IMR-90 (cell line): ENCODE measurements around the gene TMEM179. TPM values are rescaled to one million over a fixed set of nuclear protein-coding genes. Genes with fewer than 3 reads are reported as not detected.
A peak's percentile ranks its signal among the peaks of the same experiment; 100 is the strongest.

Source experiments
- ATAC-seq: fragments of 200-7000 bp; cut with Tn5 transposase; 2 replicates; pipeline ENCODE4 v1.9.1; 2020; ENCODE audit warnings: low read depth, mild to moderate bottlenecking, moderate library complexity
- BruUV-seq: library from RNA; stranded (reverse); fragments of 400-500 nt; replicated peaks from 2 replicates; lab custom pipeline; 2021; lab: Mats Ljungman, UMichigan
- CTCF ChIA-PET: fragments of 300-600 bp; formaldehyde crosslinking; extraction: SDS; loops from one replicate; lab custom pipeline; 2021; ENCODE audit warnings: antibody characterized with exemption; lab: Yijun Ruan, JAX
- POLR2A ChIA-PET: fragments of 300-600 bp; sonication (Branson Sonifier 250); formaldehyde crosslinking; loops from one replicate; lab custom pipeline; 2022; ENCODE audit warnings: antibody characterized with exemption; ENCODE audit not compliant: unreplicated experiment; lab: Charles Lee
- DNase-seq: peaks from one replicate; pipeline ENCODE4 v3.0.0; 2013
- H2AFZ ChIP-seq: replicated peaks from 2 replicates; pipeline ENCODE3; 2013; ENCODE audit warnings: low read length, mild to moderate bottlenecking; ENCODE audit not compliant: poor library complexity
- H2AK5ac ChIP-seq: 2 replicates; pipeline ENCODE4 v1.6.1; 2013; ENCODE audit warnings: low read depth, low read length, inconsistent platforms
- H2AK9ac ChIP-seq: replicated peaks from 2 replicates; pipeline ENCODE3; 2013; ENCODE audit warnings: mild to moderate bottlenecking, low read depth, low read length, moderate library complexity; ENCODE audit not compliant: poor library complexity
- H2BK120ac ChIP-seq: 2 replicates; pipeline ENCODE4 v1.6.1; 2013; ENCODE audit warnings: low read depth, low read length, inconsistent platforms
- H2BK15ac ChIP-seq: 3 replicates; pipeline ENCODE4 v1.6.1; 2013; ENCODE audit warnings: low read depth, low read length, inconsistent platforms
- H2BK20ac ChIP-seq: 2 replicates; pipeline ENCODE4 v1.6.1; 2013; ENCODE audit warnings: low read depth, mild to moderate bottlenecking, inconsistent platforms, low read length, moderate library complexity
- H2BK5ac ChIP-seq: 2 replicates; pipeline ENCODE4 v1.6.1; 2013; ENCODE audit warnings: mild to moderate bottlenecking, low read depth, low read length, inconsistent platforms; ENCODE audit not compliant: poor library complexity, severe bottlenecking
- H3K14ac ChIP-seq: replicated peaks from 2 replicates; pipeline ENCODE4 v1.6.1; 2013; ENCODE audit warnings: low read depth, low read length, inconsistent platforms
- H3K18ac ChIP-seq: 2 replicates; pipeline ENCODE4 v1.6.1; 2013; ENCODE audit warnings: low read depth, low read length, control low read depth
- H3K23ac ChIP-seq: 2 replicates; pipeline ENCODE4 v1.6.1; 2013; ENCODE audit warnings: low read depth, low read length, inconsistent platforms
- H3K27ac ChIP-seq: 2 replicates; pipeline ENCODE4 v1.5.1; 2013; ENCODE audit warnings: mild to moderate bottlenecking, control low read depth, low read length; ENCODE audit not compliant: insufficient read depth
- H3K27me3 ChIP-seq: 2 replicates; pipeline ENCODE4 v1.6.1; 2013; ENCODE audit warnings: low read length; ENCODE audit not compliant: control insufficient read depth, insufficient read depth
- H3K36me3 ChIP-seq: 2 replicates; pipeline ENCODE4 v1.6.1; 2013; ENCODE audit warnings: low read length, mixed read lengths; ENCODE audit not compliant: control insufficient read depth, insufficient read depth
- H3K4ac ChIP-seq: 2 replicates; pipeline ENCODE4 v1.6.1; 2013; ENCODE audit warnings: low read depth, low read length, inconsistent platforms
- H3K4me1 ChIP-seq: 2 replicates; pipeline ENCODE4 v1.6.1; 2013; ENCODE audit warnings: low read length, mixed read lengths; ENCODE audit not compliant: control insufficient read depth, insufficient read depth
- H3K4me2 ChIP-seq: 2 replicates; pipeline ENCODE4 v1.6.1; 2013; ENCODE audit warnings: low read depth, mild to moderate bottlenecking, control low read depth, low read length, moderate library complexity
- H3K4me3 ChIP-seq: 2 replicates; pipeline ENCODE4 v1.5.1; 2013; ENCODE audit warnings: low read depth, mild to moderate bottlenecking, control low read depth, low read length, moderate library complexity; ENCODE audit not compliant: insufficient read depth
- H3K56ac ChIP-seq: 2 replicates; pipeline ENCODE4 v1.6.1; 2013; ENCODE audit warnings: low read length, inconsistent platforms; ENCODE audit not compliant: insufficient read depth; ENCODE audit errors: extremely low read depth
- H3K79me1 ChIP-seq, 2 experiments: 2 replicates each; pipeline ENCODE4 v1.6.1; 2013; ENCODE audit warnings: low read length in 2 of 2, inconsistent platforms in 1 of 2, low read depth in 1 of 2
- H3K9ac ChIP-seq: 2 replicates; pipeline ENCODE4 v1.6.1; 2013; ENCODE audit warnings: low read depth, low read length, control low read depth
- H3K9me1 ChIP-seq: 2 replicates; pipeline ENCODE4 v1.6.1; 2013; ENCODE audit warnings: low read length, inconsistent platforms; ENCODE audit not compliant: insufficient read depth
- H3K9me3 ChIP-seq: 2 replicates; pipeline ENCODE4 v1.6.1; 2013; ENCODE audit warnings: low read length; ENCODE audit not compliant: control insufficient read depth, insufficient read depth
- H4K20me1 ChIP-seq: 2 replicates; pipeline ENCODE4 v1.6.1; 2013; ENCODE audit warnings: low read length, inconsistent platforms; ENCODE audit not compliant: insufficient read depth
- H4K5ac ChIP-seq: 2 replicates; pipeline ENCODE4 v1.6.1; 2013; ENCODE audit warnings: mild to moderate bottlenecking, low read depth, low read length, control low read depth
- H4K8ac ChIP-seq, 2 experiments: 2 replicates each; pipeline ENCODE4 v1.6.1; 2013; ENCODE audit warnings: low read depth in 2 of 2, low read length in 2 of 2, control low read depth in 1 of 2, inconsistent platforms in 1 of 2
- H4K91ac ChIP-seq: 2 replicates; pipeline ENCODE4 v1.6.1; 2013; ENCODE audit warnings: low read depth, low read length, inconsistent platforms; ENCODE audit not compliant: insufficient read depth
- CEBPB ChIP-seq: IDR thresholded peaks from 2 replicates; pipeline ENCODE4 v1.6.1; 2012; ENCODE audit warnings: low read depth, low read length, improper control_type of control experiment
- WGBS, 2 experiments: methylation state at CpG; one replicate each; pipeline versions ENCODE4 v1.1.5 to v1.1.7; 2013; ENCODE audit warnings: missing lambda C conversion rate in 2 of 2; ENCODE audit not compliant: insufficient read length in 1 of 2; ENCODE audit errors: extremely low coverage in 2 of 2; 5-methylcytosine and 5-hydroxymethylcytosine counted together
- dilution Hi-C: fragments of 300-500 bp; cut with HindIII; formaldehyde crosslinking; loops from one replicate; pipeline ENCODE4 v1.14.3; 2018; ENCODE audit warnings: low sequenced_read_pairs; ENCODE audit not compliant: unreplicated experiment
- in situ Hi-C: fragments of 300-500 bp; cut with MboI; formaldehyde crosslinking; loops from 3 replicates; pipeline ENCODE4 v1.14.3; 2019; ENCODE audit warnings: low sequenced_read_pairs, inconsistent platforms, mixed read lengths
- intact Hi-C: fragments of 100-400 bp; cut with micrococcal nuclease; formaldehyde crosslinking; loops from 2 replicates; pipeline ENCODE4 v1.10.0; 2022
- polyA plus RNA-seq, 3 experiments: library from polyadenylated mRNA; depleted of rRNA; stranded (reverse); fragments of >200 nt; gene quantifications; 2 replicates each; pipeline ENCODE4 v1.2.3, GENCODE V29; 2012; ENCODE audit warnings: low replicate concordance in 1 of 3
- total RNA-seq: library from RNA; depleted of rRNA; stranded (reverse); fragments of >200 nt; gene quantifications from 2 replicates; pipeline ENCODE4 v1.2.3, GENCODE V29; 2012

The TMEM179 gene
- total and polyA plus RNA-seq, 2 of the 4 experiments (the other 2 are of a cell fraction), result not detected

DNA sequence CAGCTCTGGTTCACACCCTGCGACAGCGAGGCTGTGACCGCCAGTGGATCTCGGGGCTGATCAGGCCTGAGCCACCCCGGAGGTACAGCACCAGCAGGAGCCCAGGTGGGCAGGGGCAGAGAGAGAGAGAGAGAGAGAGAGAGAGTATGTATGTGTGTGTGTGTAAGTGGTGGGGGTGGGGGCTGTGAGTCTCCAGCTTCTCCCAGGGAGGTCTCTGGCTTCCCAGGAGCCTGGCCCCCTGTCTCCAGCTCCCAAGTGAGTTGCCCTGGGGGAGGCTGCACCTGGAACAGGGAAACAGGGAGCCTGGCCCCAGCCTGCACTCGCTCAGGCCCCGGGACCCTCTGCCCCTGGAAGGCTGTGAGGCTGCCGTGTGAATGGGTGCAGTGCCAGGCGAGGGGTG lies 23.1 kb downstream of the TMEM179 start:
- DNase-seq (no peak), ATAC-seq (no peak)
- TF ChIP-seq CEBPB, result no peak
- no peak overlapping the region for H2AK5ac ChIP-seq
- H3K36me3 ChIP-seq, result no peaks in the 10 kb centered on the region
- dilution Hi-C loops (no loop called here), intact Hi-C loops (no loop called here), in situ Hi-C loops (no loop called here)
- no peak overlapping the region for H3K23ac ChIP-seq
- no peak overlapping the region for H3K27ac ChIP-seq
- no peak overlapping the region for H3K9ac ChIP-seq
- H4K20me1 ChIP-seq, result no peaks in the 10 kb centered on the region
- H3K27me3 ChIP-seq, result peaks cover 17% of the 10 kb centered on the region; the same call in 1 of the 2 replicates
- POLR2A ChIA-PET, result no interaction called here
- no peak overlapping the region for H4K5ac ChIP-seq
- no peak overlapping the region for H2BK5ac ChIP-seq
- H3K79me1 ChIP-seq, result no peaks in the 10 kb centered on the region
- 68% methylated on average over 4 of the region's 9 CpGs; no CpG with 5 or more reads in 1 of the 2 experiments for WGBS, 2 experiments
- H2BK15ac ChIP-seq, result no peak overlapping the region
- no peaks in the 10 kb centered on the region for H3K9me1 ChIP-seq
- CTCF ChIA-PET, result no interaction called here
- H2BK20ac ChIP-seq, result no peak overlapping the region
- no TSS peak for BruUV-seq
- no peak overlapping the region for H2AK9ac ChIP-seq
- H4K91ac ChIP-seq, result no peak overlapping the region
- H2AFZ ChIP-seq, result peak overlapping the region; percentile 43
- H4K8ac ChIP-seq, result no peak overlapping the region
- no peak overlapping the region for H3K56ac ChIP-seq
- H3K9me3 ChIP-seq, result no peaks in the 10 kb centered on the region
- no peak overlapping the region for H2BK120ac ChIP-seq
- no peak overlapping the region for H3K4ac ChIP-seq
- no peak overlapping the region for H3K4me2 ChIP-seq
- H3K18ac ChIP-seq, result no peak overlapping the region
- H3K4me3 ChIP-seq, result no peak overlapping the region
- no peak overlapping the region for H3K14ac ChIP-seq
- H3K4me1 ChIP-seq, result no peaks in the 10 kb centered on the region
